Cardiac muscle cell (in vitro differentiated cells and primary cell): Measurements from ENCODE around the gene EFCAB10. TPM values are rescaled to one million over a fixed set of nuclear protein-coding genes. Genes with fewer than 3 reads are reported as not detected.

ENCODE experiments used
- DNase-seq, 2 donors: peaks; one replicate each; pipeline versions ENCODE4 v3.0.0 to v3.0.0-alpha.2; 2010 to 2017; ENCODE audit warnings: low read depth in 1 of 2, low spot score in 1 of 2
- H3K27ac ChIP-seq: fragments of 200-600 bp; sonication (generic); 2 replicates; pipeline ENCODE4 v1.5.1; 2016
- H3K27me3 ChIP-seq: fragments of 200-600 bp; sonication (generic); 2 replicates; pipeline ENCODE4 v1.6.0; 2016; ENCODE audit warnings: control low read depth
- H3K36me3 ChIP-seq: fragments of 200-600 bp; sonication (generic); 2 replicates; pipeline ENCODE4 v1.5.1; 2016; ENCODE audit warnings: control low read depth
- H3K4me1 ChIP-seq: fragments of 200-600 bp; sonication (generic); 2 replicates; pipeline ENCODE4 v1.8.1; 2017; ENCODE audit warnings: low read depth, mild to moderate bottlenecking, mixed run types
- H3K4me3 ChIP-seq: fragments of 200-600 bp; sonication (generic); 2 replicates; pipeline ENCODE4 v1.5.1; 2016; ENCODE audit warnings: mild to moderate bottlenecking
- H3K9me3 ChIP-seq: fragments of 200-600 bp; sonication (generic); 2 replicates; pipeline ENCODE4 v1.5.1; 2017; ENCODE audit warnings: low read depth, mild to moderate bottlenecking, control low read depth
- CTCF ChIP-seq: IDR thresholded peaks from 2 replicates; pipeline ENCODE4 v1.5.1; 2012; ENCODE audit warnings: low read depth, mild to moderate bottlenecking, low read length
- polyA plus RNA-seq: library from polyadenylated mRNA; unstranded; fragments of >200 nt; fragmentation: Nextera tagmentation; extraction: Ambion mirVana; gene quantifications from 2 replicates; pipeline ENCODE4 v1.2.1, GENCODE V29; 2016
- total RNA-seq: library from RNA; depleted of rRNA; stranded (reverse); fragments of >200 nt; gene quantifications from 2 replicates; pipeline ENCODE4 v1.2.3, GENCODE V29; 2016

EFCAB10 gene
- total and polyA plus RNA-seq, 2 experiments from 2014 or later = 0.57 TPM; not detected in 1

GRCh38 chr7:105585850-105586500 lies 4.7 kb upstream of the EFCAB10 start:
- Histone ChIP-seq H3K36me3 (no peaks in the 10 kb centered on the region), H3K27me3 (no peaks in the 10 kb centered on the region), H3K27ac (no peak overlapping the region), H3K4me1 (peaks cover 11% of the 10 kb centered on the region), H3K9me3 (no peaks in the 10 kb centered on the region), H3K4me3 (no peak overlapping the region)
- TF ChIP-seq CTCF = no peak
- no peak for DNase-seq

- H3K9me3 ChIP-seq = no peaks in the 10 kb centered on the region
- H3K4me1 ChIP-seq = peaks cover 11% of the 10 kb centered on the region
- TF ChIP-seq CTCF = no peak
- no peak overlapping the region for H3K4me3 ChIP-seq
- DNase-seq = no peak
- no peaks in the 10 kb centered on the region for H3K36me3 ChIP-seq
- H3K27me3 ChIP-seq = no peaks in the 10 kb centered on the region
- H3K27ac ChIP-seq = no peak overlapping the region
These were observed 2.9 kb upstream of the EFCAB10 start for GRCh38 chr7:105584165-105584564.

- no peaks in the 10 kb centered on the region for H3K36me3 ChIP-seq
- H3K27ac ChIP-seq = no peak overlapping the region
- no peaks in the 10 kb centered on the region for H3K27me3 ChIP-seq
- TF ChIP-seq CTCF = no peak
- no peak overlapping the region for H3K4me3 ChIP-seq
- H3K4me1 ChIP-seq = peaks cover 5% of the 10 kb centered on the region
- DNase-seq = no peak
- no peaks in the 10 kb centered on the region for H3K9me3 ChIP-seq
These were observed 1.8 kb upstream of the EFCAB10 start for GRCh38 chr7:105583061-105583460.

DNA sequence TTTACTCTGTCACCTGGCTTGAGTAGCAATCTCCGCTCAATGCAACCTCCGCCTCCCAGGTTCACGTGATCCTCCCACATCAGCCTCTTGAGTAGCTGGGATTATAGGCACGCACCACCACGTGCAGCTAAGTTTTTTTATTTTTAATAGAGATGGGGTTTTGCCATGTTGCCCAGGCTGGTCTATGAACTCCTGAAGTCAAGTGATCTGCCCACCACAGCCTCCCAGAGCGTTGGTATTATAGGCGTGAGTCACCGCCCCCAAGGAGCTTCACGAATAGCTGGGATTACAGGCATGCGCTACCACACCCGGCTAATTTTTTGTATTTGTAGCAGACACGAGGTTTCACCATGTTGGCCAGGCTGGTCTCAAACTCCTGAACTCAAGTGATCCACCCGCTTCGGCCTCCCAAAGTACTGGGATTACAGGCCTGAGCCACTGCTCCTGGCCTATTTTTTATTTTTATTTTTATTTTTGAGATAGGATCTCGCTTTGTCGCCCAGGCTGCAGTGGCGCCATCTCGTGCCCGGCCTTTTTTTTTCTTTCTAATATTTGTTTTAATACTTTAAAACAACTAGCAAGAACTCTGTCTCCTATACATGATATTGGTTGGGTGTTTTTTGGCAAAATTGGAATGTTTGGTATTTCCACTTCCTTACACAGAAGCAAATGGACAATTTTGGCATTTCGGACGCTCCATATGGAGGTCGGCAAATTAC lies 1.1 kb downstream of the EFCAB10 start:
- no peak for TF ChIP-seq CTCF
- no peak for DNase-seq
- no peak overlapping the region for H3K27ac ChIP-seq
- H3K36me3 ChIP-seq = no peaks in the 10 kb centered on the region
- no peak overlapping the region for H3K4me3 ChIP-seq
- no peaks in the 10 kb centered on the region for H3K27me3 ChIP-seq
- no peaks in the 10 kb centered on the region for H3K4me1 ChIP-seq
- H3K9me3 ChIP-seq = no peaks in the 10 kb centered on the region

DNA sequence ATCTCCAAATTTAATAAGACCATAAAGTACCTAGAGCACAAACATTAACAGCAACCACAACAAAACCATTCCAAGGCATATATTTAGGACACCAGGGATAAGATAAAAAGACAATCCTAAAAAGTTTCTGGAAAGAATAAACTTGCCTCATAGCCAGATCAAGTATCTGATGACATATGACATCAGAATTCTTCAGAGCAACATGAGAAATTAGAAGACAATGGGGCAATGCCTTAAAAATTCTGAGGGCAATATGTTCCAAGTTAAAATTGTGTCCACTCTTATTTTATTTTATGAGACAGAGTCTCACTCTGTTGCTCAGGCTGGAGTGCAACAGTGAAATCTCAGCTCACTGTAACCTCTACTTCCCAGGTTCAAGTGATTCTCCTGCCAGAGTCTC lies 2.8 kb downstream of the EFCAB10 start:
- H3K4me3 ChIP-seq = no peak overlapping the region
- no peaks in the 10 kb centered on the region for H3K36me3 ChIP-seq
- H3K4me1 ChIP-seq = no peaks in the 10 kb centered on the region
- no peak for TF ChIP-seq CTCF
- H3K27ac ChIP-seq = no peak overlapping the region
- no peaks in the 10 kb centered on the region for H3K9me3 ChIP-seq
- DNase-seq = no peak
- no peaks in the 10 kb centered on the region for H3K27me3 ChIP-seq
